ENCODE results near the gene CUTA.
A peak's percentile ranks its signal among the peaks of the same experiment; 100 is the strongest.

GRCh38 chr6:33428224-33428965, 10.5 kb upstream of the CUTA start:
- TF ChIP-seq CTCF (IDR thresholded peaks at IDR 0.05; ENCODE audit: borderline replicate concordance, extremely low read depth, low read length, poor library complexity, severe bottlenecking), result peak; percentile 54
- no peak for TF ChIP-seq EZH2 (IDR thresholded peaks at IDR 0.05; ENCODE audit: borderline replicate concordance, low read depth, low read length, severe bottlenecking)

All from DND-41 (cell line).